Fibroblast of skin of left biceps (primary cell): Measurements from ENCODE around the gene BICDL1.
A peak's percentile ranks its signal among the peaks of the same experiment; 100 is the strongest.

Experiments
- DNase-seq, 2 experiments: peaks; one replicate each; pipeline ENCODE4 v3.0.0-alpha.2; 2013; ENCODE audit warnings: low read depth in 2 of 2

BICDL1 gene

GRCh38 chr12:120079411-120080400 lies 90.7 kb downstream of the BICDL1 start:
- DNase-seq = no peak

GRCh38 chr12:120081641-120082040 lies 92.6 kb downstream of the BICDL1 start:
- no peak for DNase-seq

GRCh38 chr12:120085920-120086645 lies 97.0 kb downstream of the BICDL1 start:
- no peak for DNase-seq

GRCh38 chr12:120086801-120087621 lies 98.0 kb downstream of the BICDL1 start:
- peak; percentile 91 to 92 for DNase-seq

- no peak for DNase-seq
These were observed 100.1 kb downstream of the BICDL1 start for GRCh38 chr12:120089105-120089504.

GRCh38 chr12:120089796-120090195 lies 100.8 kb downstream of the BICDL1 start:
- DNase-seq = no peak

GRCh38 chr12:120090206-120090605 lies 101.2 kb downstream of the BICDL1 start:
- no peak for DNase-seq

- no peak for DNase-seq
These were observed 101.7 kb downstream of the BICDL1 start for GRCh38 chr12:120090626-120091295.

- DNase-seq = no peak
These were observed 102.5 kb downstream of the BICDL1 start for GRCh38 chr12:120091371-120092090.

GRCh38 chr12:120092551-120093335 lies 103.7 kb downstream of the BICDL1 start:
- no peak for DNase-seq

GRCh38 chr12:120093336-120093591 lies 104.2 kb downstream of the BICDL1 start:
- DNase-seq = no peak

GRCh38 chr12:120093592-120094355 lies 104.7 kb downstream of the BICDL1 start:
- no peak for DNase-seq

- DNase-seq = no peak
These were observed 105.4 kb downstream of the BICDL1 start for GRCh38 chr12:120094485-120094884.

- DNase-seq = no peak
These were observed 106.3 kb downstream of the BICDL1 start for GRCh38 chr12:120095331-120095730.

GRCh38 chr12:120095736-120096135 lies 106.7 kb downstream of the BICDL1 start:
- DNase-seq = no peak

- DNase-seq = no peak
These were observed 107.7 kb downstream of the BICDL1 start for GRCh38 chr12:120096671-120097202.

GRCh38 chr12:120098756-120099470 lies 109.9 kb downstream of the BICDL1 start:
- no peak for DNase-seq

- DNase-seq = no peak
These were observed 110.7 kb downstream of the BICDL1 start for GRCh38 chr12:120099738-120100137.
